ENCODE measurements around the gene MYO16. TPM values are rescaled to one million over a fixed set of nuclear protein-coding genes. Genes with fewer than 3 reads are reported as not detected.

Gene MYO16
- total and polyA plus RNA-seq, 2 of the 4 experiments (the other 2 are of a cell fraction) = under 0.01 to 0.03 TPM

DNA sequence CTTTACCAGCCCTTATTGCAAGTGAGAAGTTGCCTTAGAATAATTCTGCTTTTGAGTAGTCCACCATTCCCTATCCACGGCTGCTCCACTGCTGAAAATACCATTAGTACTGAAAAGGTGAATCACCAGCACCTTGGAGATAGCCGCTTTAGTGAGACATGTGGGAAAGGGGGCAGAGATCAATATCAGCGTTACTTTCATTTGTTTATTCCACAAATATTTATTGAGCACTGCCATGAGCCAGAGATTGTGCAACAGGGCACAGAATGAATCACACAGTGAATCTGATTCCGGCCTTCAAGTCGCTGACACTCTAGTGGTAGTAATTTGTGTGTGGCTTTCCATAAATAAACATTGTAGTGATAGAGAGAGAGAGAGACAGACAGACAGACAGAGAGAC is 31.5 kb upstream of the MYO16 start:
- H4K20me1 ChIP-seq (ENCODE audit: insufficient read depth, low read length) = no peaks in the 10 kb centered on the region
- WGBS, 2 experiments (ENCODE audit: extremely low coverage in 2 of 2, insufficient read length in 1 of 2) = 80% methylated on average over 1 of the region's 5 CpGs; no CpG with 5 or more reads in 1 of the 2 experiments
- DNase-seq (no peak), ATAC-seq (ENCODE audit: low read depth) (no peak)
- no peak overlapping the region for H3K18ac ChIP-seq (ENCODE audit: low read depth, low read length)
- POLR2A ChIA-PET (ENCODE audit: unreplicated experiment) = no interaction called here
- H3K23ac ChIP-seq (ENCODE audit: low read depth, low read length) = no peak overlapping the region
- H2BK15ac ChIP-seq (ENCODE audit: low read depth, low read length) = no peak overlapping the region
- no peak overlapping the region for H4K8ac ChIP-seq (ENCODE audit: low read depth in 2 of 2, low read length in 2 of 2)
- H3K27me3 ChIP-seq (ENCODE audit: control insufficient read depth, insufficient read depth, low read length) = no peaks in the 10 kb centered on the region; the same call in 1 of the 2 replicates
- H4K91ac ChIP-seq (ENCODE audit: insufficient read depth, low read depth, low read length) = no peak overlapping the region
- no peak overlapping the region for H3K27ac ChIP-seq (ENCODE audit: insufficient read depth, low read length)
- H3K56ac ChIP-seq (ENCODE audit: extremely low read depth, insufficient read depth, low read length) = no peak overlapping the region
- H4K5ac ChIP-seq (ENCODE audit: low read depth, low read length) = no peak overlapping the region
- no peak overlapping the region for H3K9ac ChIP-seq (ENCODE audit: low read depth, low read length)
- no peak overlapping the region for H2AFZ ChIP-seq (replicated peaks; ENCODE audit: low read length, poor library complexity)
- no peak overlapping the region for H2BK5ac ChIP-seq (ENCODE audit: low read depth, low read length, poor library complexity, severe bottlenecking)
- no peak overlapping the region for H3K4me2 ChIP-seq (ENCODE audit: low read depth, low read length)
- H3K4me3 ChIP-seq (ENCODE audit: insufficient read depth, low read depth, low read length) = no peak overlapping the region
- no TSS peak for BruUV-seq (replicated peaks)
- H2AK5ac ChIP-seq (ENCODE audit: low read depth, low read length) = no peak overlapping the region
- no peaks in the 10 kb centered on the region for H3K9me3 ChIP-seq (ENCODE audit: control insufficient read depth, insufficient read depth, low read length)
- no peaks in the 10 kb centered on the region for H3K79me1 ChIP-seq (ENCODE audit: low read depth in 1 of 2, low read length in 2 of 2)
- H2BK20ac ChIP-seq (ENCODE audit: low read depth, low read length) = no peak overlapping the region
- no peaks in the 10 kb centered on the region for H3K9me1 ChIP-seq (ENCODE audit: insufficient read depth, low read length)
- CTCF ChIA-PET = no interaction called here
- in situ Hi-C loops (cut with MboI; ENCODE audit: low sequenced_read_pairs) = no loop called here
- H2BK120ac ChIP-seq (ENCODE audit: low read depth, low read length) = no peak overlapping the region
- dilution Hi-C loops (cut with HindIII; ENCODE audit: low sequenced_read_pairs, unreplicated experiment) = no loop called here
- TF ChIP-seq RAD21 (IDR thresholded peaks at IDR 0.05; ENCODE audit: low read length) = no peak
- TF ChIP-seq MXI1 (IDR thresholded peaks at IDR 0.05; ENCODE audit: borderline replicate concordance, low read depth, low read length) = no peak
- no peak for TF ChIP-seq USF2 (IDR thresholded peaks at IDR 0.05; ENCODE audit: low read depth, low read length)
- TF ChIP-seq CEBPB (IDR thresholded peaks at IDR 0.05; ENCODE audit: low read depth, low read length) = no peak; the same call in 1 of the 2 replicates
- TF ChIP-seq, protein P1, sequence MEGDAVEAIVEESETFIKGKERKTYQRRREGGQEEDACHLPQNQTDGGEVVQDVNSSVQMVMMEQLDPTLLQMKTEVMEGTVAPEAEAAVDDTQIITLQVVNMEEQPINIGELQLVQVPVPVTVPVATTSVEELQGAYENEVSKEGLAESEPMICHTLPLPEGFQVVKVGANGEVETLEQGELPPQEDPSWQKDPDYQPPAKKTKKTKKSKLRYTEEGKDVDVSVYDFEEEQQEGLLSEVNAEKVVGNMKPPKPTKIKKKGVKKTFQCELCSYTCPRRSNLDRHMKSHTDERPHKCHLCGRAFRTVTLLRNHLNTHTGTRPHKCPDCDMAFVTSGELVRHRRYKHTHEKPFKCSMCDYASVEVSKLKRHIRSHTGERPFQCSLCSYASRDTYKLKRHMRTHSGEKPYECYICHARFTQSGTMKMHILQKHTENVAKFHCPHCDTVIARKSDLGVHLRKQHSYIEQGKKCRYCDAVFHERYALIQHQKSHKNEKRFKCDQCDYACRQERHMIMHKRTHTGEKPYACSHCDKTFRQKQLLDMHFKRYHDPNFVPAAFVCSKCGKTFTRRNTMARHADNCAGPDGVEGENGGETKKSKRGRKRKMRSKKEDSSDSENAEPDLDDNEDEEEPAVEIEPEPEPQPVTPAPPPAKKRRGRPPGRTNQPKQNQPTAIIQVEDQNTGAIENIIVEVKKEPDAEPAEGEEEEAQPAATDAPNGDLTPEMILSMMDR (conservative IDR thresholded peaks at IDR 0.05; ENCODE audit: low read depth, low read length) = no peak
- TF ChIP-seq MAFK (IDR thresholded peaks at IDR 0.05; ENCODE audit: low read depth, low read length) = no peak
- TF ChIP-seq CHD1 (IDR thresholded peaks at IDR 0.05; ENCODE audit: low read depth, low read length) = no peak
- TF ChIP-seq SMC3 (IDR thresholded peaks at IDR 0.05; ENCODE audit: low read depth, low read length) = no peak
- no peak for TF ChIP-seq NFE2L2 (IDR thresholded peaks at IDR 0.05; ENCODE audit: low read depth, low read length)
- TF ChIP-seq POLR2A (IDR thresholded peaks at IDR 0.05; ENCODE audit: low read depth, low read length) = no peak
- TF ChIP-seq ELK1 (IDR thresholded peaks at IDR 0.05; ENCODE audit: borderline replicate concordance, low read depth, low read length) = no peak
- no peak for TF ChIP-seq FOS (IDR thresholded peaks at IDR 0.05; ENCODE audit: low read depth, low read length)
- TF ChIP-seq BHLHE40 (IDR thresholded peaks at IDR 0.05; ENCODE audit: low read depth, low read length) = no peak
- TF ChIP-seq RCOR1 (IDR thresholded peaks at IDR 0.05; ENCODE audit: insufficient replicate concordance, low read length) = no peak
- no peak for TF ChIP-seq MAZ (IDR thresholded peaks at IDR 0.05; ENCODE audit: borderline replicate concordance, low read depth, low read length)
- H3K4ac ChIP-seq (ENCODE audit: low read depth, low read length) = no peak overlapping the region
- no peaks in the 10 kb centered on the region for H3K4me1 ChIP-seq (ENCODE audit: control insufficient read depth, insufficient read depth, low read length)
- no peaks in the 10 kb centered on the region for H3K36me3 ChIP-seq (ENCODE audit: control insufficient read depth, insufficient read depth, low read length)
- H2AK9ac ChIP-seq (replicated peaks; ENCODE audit: low read depth, low read length, poor library complexity) = no peak overlapping the region
- intact Hi-C loops (cut with micrococcal nuclease) = no loop called here
- H3K14ac ChIP-seq (replicated peaks; ENCODE audit: low read depth, low read length) = no peak overlapping the region
